ENCODE results near the gene VWA5B2.

VWA5B2 gene

GRCh38 chr3:184277366-184277765, 48.0 kb downstream of the VWA5B2 start:
- Histone ChIP-seq H3K27me3 (ENCODE audit: control insufficient read depth, insufficient read depth, low read length) (peaks cover 30% of the 10 kb centered on the region), H3K27ac (ENCODE audit: low read depth, low read length) (no peak overlapping the region), H3K4me3 (ENCODE audit: low read depth, low read length) (no peak overlapping the region), H3K36me3 (ENCODE audit: control insufficient read depth, insufficient read depth, low read length) (no peaks in the 10 kb centered on the region), H3K4me1 (ENCODE audit: control insufficient read depth, insufficient read depth, low read length) (no peaks in the 10 kb centered on the region), H3K9me3 (ENCODE audit: control insufficient read depth, insufficient read depth, low read length) (no peaks in the 10 kb centered on the region), H3K9ac (ENCODE audit: low read depth, low read length) (no peak overlapping the region)

- Histone ChIP-seq H3K36me3 (ENCODE audit: control insufficient read depth, insufficient read depth, low read length) (no peaks in the 10 kb centered on the region), H3K27ac (ENCODE audit: low read depth, low read length) (no peak overlapping the region), H3K4me3 (ENCODE audit: low read depth, low read length) (no peak overlapping the region), H3K9ac (ENCODE audit: low read depth, low read length) (no peak overlapping the region), H3K4me1 (ENCODE audit: control insufficient read depth, insufficient read depth, low read length) (no peaks in the 10 kb centered on the region), H3K27me3 (ENCODE audit: control insufficient read depth, insufficient read depth, low read length) (no peaks in the 10 kb centered on the region; the same call in 1 of the 2 replicates), H3K9me3 (ENCODE audit: control insufficient read depth, insufficient read depth, low read length) (no peaks in the 10 kb centered on the region)
Observed at GRCh38 chr3:184282941-184283340, 53.6 kb downstream of the VWA5B2 start.

- H3K4me3 ChIP-seq (ENCODE audit: low read depth, low read length): no peak overlapping the region
- no peak overlapping the region for H3K27ac ChIP-seq (ENCODE audit: low read depth, low read length)
- H3K36me3 ChIP-seq (ENCODE audit: control insufficient read depth, insufficient read depth, low read length): no peaks in the 10 kb centered on the region
- H3K27me3 ChIP-seq (ENCODE audit: control insufficient read depth, insufficient read depth, low read length): no peaks in the 10 kb centered on the region
- no peak overlapping the region for H3K9ac ChIP-seq (ENCODE audit: low read depth, low read length)
- no peaks in the 10 kb centered on the region for H3K4me1 ChIP-seq (ENCODE audit: control insufficient read depth, insufficient read depth, low read length)
- no peaks in the 10 kb centered on the region for H3K9me3 ChIP-seq (ENCODE audit: control insufficient read depth, insufficient read depth, low read length)
Observed at GRCh38 chr3:184283681-184284080, 54.3 kb downstream of the VWA5B2 start.

- Histone ChIP-seq H3K27ac (ENCODE audit: low read depth, low read length) (no peak overlapping the region), H3K36me3 (ENCODE audit: control insufficient read depth, insufficient read depth, low read length) (no peaks in the 10 kb centered on the region), H3K4me1 (ENCODE audit: control insufficient read depth, insufficient read depth, low read length) (no peaks in the 10 kb centered on the region), H3K27me3 (ENCODE audit: control insufficient read depth, insufficient read depth, low read length) (no peaks in the 10 kb centered on the region), H3K4me3 (ENCODE audit: low read depth, low read length) (no peak overlapping the region), H3K9me3 (ENCODE audit: control insufficient read depth, insufficient read depth, low read length) (no peaks in the 10 kb centered on the region), H3K9ac (ENCODE audit: low read depth, low read length) (no peak overlapping the region)
Observed at GRCh38 chr3:184284696-184285095, 55.3 kb downstream of the VWA5B2 start.

DNA sequence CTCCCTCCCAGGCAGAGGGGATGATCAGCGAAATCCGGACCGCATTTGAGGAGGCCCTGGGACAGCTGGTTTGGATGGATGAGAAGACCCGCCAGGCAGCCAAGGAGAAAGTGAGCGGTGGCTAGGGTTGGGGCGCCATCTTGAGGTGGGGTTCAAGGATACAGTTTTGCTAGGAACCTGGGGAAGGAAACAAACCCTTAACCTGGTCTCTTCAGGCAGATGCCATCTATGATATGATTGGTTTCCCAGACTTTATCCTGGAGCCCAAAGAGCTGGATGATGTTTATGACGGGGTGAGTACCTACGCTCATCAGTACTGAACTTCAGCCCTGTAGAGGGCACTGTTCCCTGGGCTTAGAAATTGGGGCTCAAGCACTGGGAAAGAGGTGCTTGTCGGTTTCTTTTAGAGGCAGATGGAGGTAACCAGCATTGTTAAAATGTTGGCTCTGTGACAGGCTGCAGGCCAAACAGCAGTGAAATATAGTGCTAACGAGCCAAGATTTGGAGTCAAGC, 60.1 kb downstream of the VWA5B2 start:
- no peak overlapping the region for H3K27ac ChIP-seq (ENCODE audit: low read depth, low read length)
- H3K27me3 ChIP-seq (ENCODE audit: control insufficient read depth, insufficient read depth, low read length): no peaks in the 10 kb centered on the region
- H3K4me3 ChIP-seq (ENCODE audit: low read depth, low read length): no peak overlapping the region

GRCh38 chr3:184290331-184290730, 60.9 kb downstream of the VWA5B2 start:
- H3K27ac ChIP-seq (ENCODE audit: low read depth, low read length): no peak overlapping the region
- no peaks in the 10 kb centered on the region for H3K9me3 ChIP-seq (ENCODE audit: control insufficient read depth, insufficient read depth, low read length)
- H3K4me3 ChIP-seq (ENCODE audit: low read depth, low read length): no peak overlapping the region
- no peak overlapping the region for H3K9ac ChIP-seq (ENCODE audit: low read depth, low read length)
- no peaks in the 10 kb centered on the region for H3K4me1 ChIP-seq (ENCODE audit: control insufficient read depth, insufficient read depth, low read length)
- H3K27me3 ChIP-seq (ENCODE audit: control insufficient read depth, insufficient read depth, low read length): no peaks in the 10 kb centered on the region
- H3K36me3 ChIP-seq (ENCODE audit: control insufficient read depth, insufficient read depth, low read length): no peaks in the 10 kb centered on the region

More for the DNA sequence above, 60.1 kb downstream of the VWA5B2 start:
- H3K4me1 ChIP-seq (ENCODE audit: control insufficient read depth, insufficient read depth, low read length): no peaks in the 10 kb centered on the region
- no peaks in the 10 kb centered on the region for H3K36me3 ChIP-seq (ENCODE audit: control insufficient read depth, insufficient read depth, low read length)
- no peak overlapping the region for H3K9ac ChIP-seq (ENCODE audit: low read depth, low read length)
- H3K9me3 ChIP-seq (ENCODE audit: control insufficient read depth, insufficient read depth, low read length): no peaks in the 10 kb centered on the region

DNA sequence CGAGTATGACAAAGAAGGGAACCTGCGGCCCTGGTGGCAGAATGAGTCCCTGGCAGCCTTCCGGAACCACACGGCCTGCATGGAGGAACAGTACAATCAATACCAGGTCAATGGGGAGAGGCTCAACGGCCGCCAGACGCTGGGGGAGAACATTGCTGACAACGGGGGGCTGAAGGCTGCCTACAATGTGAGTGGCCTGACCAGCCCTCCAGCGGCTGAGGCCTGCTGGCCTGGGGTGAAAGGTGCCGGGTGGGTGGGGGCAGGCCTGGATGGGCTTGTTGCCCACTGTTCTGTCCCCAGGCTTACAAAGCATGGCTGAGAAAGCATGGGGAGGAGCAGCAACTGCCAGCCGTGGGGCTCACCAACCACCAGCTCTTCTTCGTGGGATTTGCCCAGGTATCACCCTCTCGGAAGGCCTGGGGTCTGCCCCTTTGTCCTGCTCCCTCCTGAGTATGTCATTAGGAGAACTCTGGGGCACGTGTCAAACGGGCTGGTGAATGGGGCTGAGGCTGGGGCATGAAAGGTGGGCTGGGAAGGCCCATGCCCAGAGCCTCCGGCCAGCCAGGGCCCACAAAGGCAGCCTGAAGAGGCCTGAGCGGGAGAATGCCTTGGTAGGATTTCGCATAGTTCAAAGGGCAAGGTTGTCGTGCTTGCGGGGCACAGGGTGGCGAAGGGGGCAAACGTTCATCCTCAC, 61.8 kb downstream of the VWA5B2 start:
- Histone ChIP-seq H3K27ac (ENCODE audit: low read depth, low read length) (no peak overlapping the region), H3K9me3 (ENCODE audit: control insufficient read depth, insufficient read depth, low read length) (no peaks in the 10 kb centered on the region), H3K4me1 (ENCODE audit: control insufficient read depth, insufficient read depth, low read length) (no peaks in the 10 kb centered on the region), H3K36me3 (ENCODE audit: control insufficient read depth, insufficient read depth, low read length) (no peaks in the 10 kb centered on the region), H3K27me3 (ENCODE audit: control insufficient read depth, insufficient read depth, low read length) (no peaks in the 10 kb centered on the region), H3K4me3 (ENCODE audit: low read depth, low read length) (no peak overlapping the region), H3K9ac (ENCODE audit: low read depth, low read length) (no peak overlapping the region)

Data from HUES48 (cell line).